DMS 273 treated with DMSO at 0.1 percent for 48 hours (cell line): ENCODE results near the gene SMIM35.

Experiments used
- DNase-seq: peaks from one replicate; lab custom pipeline; 2025; lab: John Stamatoyannopoulos, UW

The SMIM35 gene

GRCh38 chr11:118086913-118087768 is at the start of gene SMIM35:
TSS of gene SMIM35 (minus strand) at chr11:118086963. CDS start at chr11:118086757, 206 bp downstream.
- no peak for DNase-seq

- no peak for DNase-seq
Observed at GRCh38 chr11:118136341-118136740, 49.6 kb upstream of the SMIM35 start.

DNA sequence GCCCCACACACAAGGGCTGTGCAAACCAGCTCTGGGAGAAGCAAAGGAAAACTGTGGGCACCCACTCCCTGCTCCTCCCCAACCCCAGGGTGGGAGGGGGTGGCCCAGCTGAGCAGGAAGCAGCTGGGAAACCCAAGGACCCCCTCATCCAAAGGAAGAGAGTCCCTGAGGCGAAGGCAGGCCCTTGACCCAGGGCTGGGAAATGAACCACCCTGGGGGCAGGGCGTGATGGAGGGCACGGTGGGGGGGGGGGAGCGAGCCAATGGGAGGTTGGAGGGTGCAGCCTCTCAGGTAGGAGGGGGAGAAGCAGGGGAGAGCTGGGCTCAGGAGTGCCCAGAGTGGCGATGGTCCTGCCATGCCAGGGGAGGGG is 49.0 kb upstream of the SMIM35 start:
- no peak for DNase-seq

GRCh38 chr11:118135051-118135795 is 48.5 kb upstream of the SMIM35 start:
- no peak for DNase-seq

DNA sequence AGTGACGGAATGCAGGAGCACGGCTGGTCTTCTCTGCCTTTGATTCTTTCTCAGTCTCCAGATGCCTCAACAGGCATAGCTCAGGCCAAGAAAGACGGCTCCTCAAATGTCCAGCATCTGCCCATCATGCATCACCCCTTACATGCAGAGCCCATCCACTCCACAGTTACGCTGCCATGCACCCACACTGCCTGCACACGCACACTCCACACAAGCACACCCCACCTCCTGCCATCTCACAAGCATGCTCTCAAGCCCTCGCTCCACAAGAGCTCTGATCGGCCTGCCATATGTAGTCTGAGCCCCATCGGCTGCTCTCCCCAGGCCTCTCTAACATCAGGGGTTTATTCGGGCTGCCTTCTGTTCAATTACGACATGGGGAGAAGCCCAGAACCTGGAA is 47.1 kb upstream of the SMIM35 start:
- DNase-seq = no peak

DNA sequence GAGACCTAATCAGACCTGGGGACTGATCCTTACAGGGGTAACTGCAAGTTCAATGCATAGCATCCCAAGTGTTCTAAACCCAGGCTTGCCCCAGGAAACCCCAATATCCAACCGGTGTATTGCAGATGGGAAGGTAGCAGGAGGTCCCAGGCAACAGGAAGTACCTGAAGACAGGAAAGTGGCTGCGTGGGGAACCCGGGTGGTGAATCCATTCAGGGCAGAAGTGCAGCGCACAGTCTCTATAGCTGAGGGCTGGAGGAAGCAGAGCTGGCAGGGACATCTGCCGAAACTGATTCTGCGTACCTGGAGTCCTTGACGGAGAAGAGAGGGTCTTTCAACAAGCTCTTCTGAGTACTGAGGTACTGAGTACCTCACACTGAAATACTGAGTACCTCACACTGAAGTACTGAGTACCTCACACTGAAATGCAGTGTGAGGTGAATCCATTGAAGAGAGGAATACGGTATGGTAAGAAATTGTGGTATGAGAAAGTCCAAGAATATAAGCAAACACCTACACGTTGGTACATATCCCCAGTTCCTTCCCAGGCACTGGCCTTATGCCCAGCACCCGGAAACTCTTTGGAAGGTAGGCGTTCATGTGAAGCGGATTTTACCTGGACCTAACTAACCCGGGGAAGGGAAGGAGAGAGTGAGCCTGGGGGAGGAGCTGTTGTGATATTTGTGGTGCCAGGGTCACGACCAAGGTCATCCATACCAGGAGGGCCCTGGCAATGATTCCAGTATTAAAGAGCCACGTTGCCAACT is 45.8 kb upstream of the SMIM35 start:
- DNase-seq = no peak

DNA sequence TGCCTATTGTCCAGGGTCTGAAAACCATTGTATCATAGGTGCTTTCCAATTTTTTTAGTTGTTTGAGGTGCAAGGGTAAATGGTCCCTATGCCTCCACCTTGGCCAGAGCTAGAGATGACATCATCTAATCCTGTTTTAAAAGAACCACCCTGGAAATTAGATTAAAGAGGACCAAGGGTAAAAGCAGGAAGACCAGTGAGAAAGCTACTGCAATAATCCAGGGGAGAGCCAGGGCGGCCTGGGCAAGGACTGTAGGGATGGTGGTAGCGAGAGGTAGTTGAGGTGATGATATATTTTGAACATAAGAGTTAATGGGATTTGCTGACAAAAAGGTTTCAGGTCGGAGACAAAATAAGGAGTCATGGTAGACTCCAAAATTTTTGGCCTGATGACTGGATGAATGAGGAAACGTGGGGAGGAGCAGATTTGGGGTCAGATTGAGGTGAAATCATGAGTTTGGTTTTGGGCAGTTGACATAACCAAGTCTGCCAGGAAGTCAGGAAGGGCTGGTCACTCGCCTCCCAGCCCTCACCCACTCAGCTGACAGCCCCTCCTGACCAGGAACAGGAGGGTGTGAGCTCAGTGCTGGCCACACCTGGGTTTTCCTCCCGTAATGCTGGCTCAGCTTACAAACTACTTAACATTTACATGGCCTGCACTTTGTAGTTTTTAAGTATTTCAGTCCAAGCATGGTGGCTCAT is 42.9 kb upstream of the SMIM35 start:
- DNase-seq = no peak

- no peak for DNase-seq
Observed at GRCh38 chr11:118128721-118129470, 42.1 kb upstream of the SMIM35 start.

GRCh38 chr11:118128310-118128709 is 41.5 kb upstream of the SMIM35 start:
- no peak for DNase-seq

DNA sequence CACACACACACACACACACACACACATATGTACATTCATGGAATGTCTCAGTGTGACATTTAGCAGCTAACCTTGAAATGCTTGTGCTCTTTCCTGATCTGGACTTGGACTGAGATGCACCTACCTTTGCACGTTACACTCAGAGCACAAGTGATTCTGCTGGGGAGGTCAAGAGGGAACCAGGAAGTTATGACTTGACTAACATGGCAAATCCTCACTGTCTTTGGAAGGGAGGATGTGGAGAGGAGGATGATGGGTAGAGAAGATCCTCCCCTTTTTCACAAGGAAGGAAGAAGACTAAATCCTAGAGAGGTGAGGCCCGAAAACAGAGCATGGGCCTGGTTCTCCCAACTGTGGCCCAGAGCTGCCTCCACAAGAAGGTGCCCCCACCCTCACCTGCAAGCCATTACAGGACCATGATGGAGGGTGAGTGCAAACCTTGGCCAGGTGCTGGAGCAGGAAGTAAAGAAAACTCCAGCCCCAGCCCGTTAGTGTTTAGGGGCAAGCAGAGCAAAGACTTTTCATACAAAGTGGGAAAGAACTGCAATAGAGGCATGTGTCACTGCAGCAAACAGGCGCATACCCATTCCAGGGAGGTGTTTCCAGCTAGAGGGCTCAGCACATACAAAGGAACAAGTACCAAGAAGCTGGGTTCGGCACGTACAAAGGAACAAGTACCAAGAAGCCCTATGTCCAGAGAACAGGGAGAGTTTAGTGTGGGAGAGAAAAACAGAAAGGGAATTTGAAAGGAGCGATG is 39.5 kb upstream of the SMIM35 start:
- no peak for DNase-seq

DNA sequence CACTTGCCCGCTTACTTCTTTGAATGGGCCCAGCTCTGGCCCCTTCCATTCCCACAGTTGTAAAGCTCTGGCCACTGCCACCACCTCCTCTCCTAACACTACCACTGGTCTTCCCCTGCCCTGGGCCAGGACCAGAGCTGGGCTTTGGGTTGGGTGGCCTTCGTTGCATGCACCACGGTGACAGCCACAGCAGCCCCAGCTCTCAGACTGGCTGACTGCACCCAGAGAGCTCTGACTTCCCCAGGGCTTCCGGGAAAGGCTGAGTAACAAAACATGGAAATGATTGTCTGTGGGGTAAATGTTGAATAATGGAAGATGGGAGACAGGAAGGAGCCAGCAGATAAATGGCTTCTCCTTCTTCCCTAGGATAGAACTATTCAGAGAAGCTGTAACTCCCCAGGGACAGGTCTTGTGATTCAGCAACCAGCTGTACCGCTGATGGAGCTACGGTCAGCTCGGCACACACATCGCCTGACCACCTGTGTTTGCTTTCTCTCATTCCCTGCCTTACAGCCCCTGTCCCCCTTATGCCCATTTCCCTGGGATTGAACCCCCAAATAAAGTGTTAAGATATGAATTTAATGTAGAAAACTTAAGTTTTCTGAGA is 38.3 kb upstream of the SMIM35 start:
- DNase-seq = no peak

DNA sequence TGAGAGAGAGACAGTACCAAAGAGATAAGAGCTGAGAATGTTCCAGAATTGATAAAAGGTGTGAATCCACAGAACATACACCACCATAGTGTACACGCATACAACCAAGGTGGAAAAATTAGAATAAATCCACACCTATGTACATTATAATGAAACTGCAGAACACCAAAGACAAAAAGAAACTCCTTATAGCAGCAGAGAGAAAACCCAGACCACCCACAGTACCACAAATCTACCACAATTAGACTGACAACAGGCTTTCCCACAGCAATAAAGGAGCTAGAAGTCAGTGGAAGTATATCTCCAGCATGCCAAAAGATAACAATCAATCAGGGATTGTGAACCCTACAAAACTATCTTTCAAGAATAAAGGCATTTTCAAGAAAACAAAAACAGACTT is 34.0 kb upstream of the SMIM35 start:
- no peak for DNase-seq

GRCh38 chr11:118117790-118118601 is 31.2 kb upstream of the SMIM35 start:
- no peak for DNase-seq

DNA sequence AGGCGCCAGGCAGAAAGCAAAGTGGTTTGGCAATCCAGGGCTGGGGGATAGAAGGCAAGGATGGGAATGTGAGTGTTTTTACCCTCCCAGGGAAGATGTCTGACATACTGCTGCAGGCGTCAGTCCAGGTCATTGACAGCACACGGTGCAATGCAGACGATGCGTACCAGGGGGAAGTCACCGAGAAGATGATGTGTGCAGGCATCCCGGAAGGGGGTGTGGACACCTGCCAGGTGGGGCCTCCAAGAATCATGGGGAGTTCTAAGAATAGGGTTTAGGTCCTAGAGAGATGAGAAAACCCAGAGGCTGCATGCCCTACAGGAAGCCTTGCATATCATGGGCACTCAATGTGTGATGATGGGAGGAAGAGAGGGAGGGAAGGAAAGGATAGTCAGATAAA is 28.3 kb upstream of the SMIM35 start:
- DNase-seq = no peak

DNA sequence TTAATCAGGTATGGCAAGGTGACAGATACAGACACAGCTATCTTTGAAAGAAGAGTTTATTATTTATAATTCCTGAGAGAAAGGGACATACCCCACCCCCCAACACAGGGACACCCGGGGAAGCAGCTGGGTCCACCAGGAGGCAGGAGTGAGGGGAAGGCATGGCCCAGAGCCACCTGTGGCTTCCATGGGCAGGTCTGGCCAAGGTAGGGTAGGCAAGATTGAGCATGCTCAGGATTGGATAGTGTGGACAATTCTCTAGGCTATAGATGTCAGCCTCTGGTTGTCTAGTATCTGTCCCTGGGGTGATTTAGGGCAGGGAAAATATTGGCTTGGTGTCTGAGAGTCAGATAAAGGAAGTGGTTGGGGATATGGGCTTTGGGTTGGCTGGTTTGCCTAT is 27.5 kb upstream of the SMIM35 start:
- no peak for DNase-seq

GRCh38 chr11:118112711-118113430 is 26.1 kb upstream of the SMIM35 start:
- no peak for DNase-seq

- DNase-seq = no peak
Observed at GRCh38 chr11:118111744-118112035, 24.9 kb upstream of the SMIM35 start.

GRCh38 chr11:118111019-118111743 is 24.4 kb upstream of the SMIM35 start:
- DNase-seq = no peak
